ENCODE data around the gene PHF3. TPM values are rescaled to one million over a fixed set of nuclear protein-coding genes. Genes with fewer than 3 reads are reported as not detected.

The PHF3 gene
- total and polyA plus RNA-seq, 2 experiments from 2014 or later, result 15.3 to 34.7 TPM

- H3K4me2 ChIP-seq (ENCODE audit: unreplicated experiment), result no peak overlapping the region
- H3K9me2 ChIP-seq (ENCODE audit: insufficient read depth), result no peaks in the 10 kb centered on the region
- no peaks in the 10 kb centered on the region for H3K36me3 ChIP-seq (ENCODE audit: low read depth)
- no peaks in the 10 kb centered on the region for H4K20me1 ChIP-seq (ENCODE audit: insufficient read depth)
- H3K27me3 ChIP-seq (replicated peaks; ENCODE audit: insufficient read depth), result no peaks in the 10 kb centered on the region; the same call in 1 of the 2 replicates
- H3K4me3 ChIP-seq, result no peak overlapping the region
- no peaks in the 10 kb centered on the region for H3K9me3 ChIP-seq (ENCODE audit: low read depth)
- H3K79me2 ChIP-seq (ENCODE audit: insufficient read depth), result no peaks in the 10 kb centered on the region
- H3F3A ChIP-seq (ENCODE audit: insufficient read depth), result peaks cover 9% of the 10 kb centered on the region; the same call in 1 of the 2 replicates
- TF ChIP-seq EZH2 (IDR thresholded peaks at IDR 0.05; ENCODE audit: insufficient read depth, poor library complexity, severe bottlenecking) (no peak), EZH2phosphoT487 (IDR thresholded peaks at IDR 0.05; ENCODE audit: insufficient read depth, low read depth) (no peak)
- no peaks in the 10 kb centered on the region for H3K4me1 ChIP-seq (ENCODE audit: insufficient read depth)
- no peak overlapping the region for H3K27ac ChIP-seq
- in situ Hi-C loops (cut with MboI), result no loop called here
- WGBS, 2 experiments (ENCODE audit: low coverage in 1 of 2, low lambda C conversion rate in 2 of 2, missing lambda C conversion rate in 2 of 2), result 89 to 93% methylated on average over 1 of the region's 1 CpG
- no peak for DNase-seq
- H3K9ac ChIP-seq, result no peak overlapping the region
- no peak overlapping the region for H2AFZ ChIP-seq
Observed at GRCh38 chr6:63630466-63630865, 5.1 kb upstream of the PHF3 start.

GRCh38 chr6:63634630-63635029 is 972 bp upstream of the PHF3 start:
- Histone ChIP-seq H3K4me3 (no peak overlapping the region), H2AFZ (peak overlapping the region; percentile 80; the same call in 1 of the 2 replicates), H3K9me2 (ENCODE audit: insufficient read depth) (no peaks in the 10 kb centered on the region), H4K20me1 (ENCODE audit: insufficient read depth) (peaks cover 7% of the 10 kb centered on the region), H3K27me3 (replicated peaks; ENCODE audit: insufficient read depth) (no peaks in the 10 kb centered on the region; the same call in 1 of the 2 replicates), H3K4me1 (ENCODE audit: insufficient read depth) (peaks cover 26% of the 10 kb centered on the region), H3K27ac (no peak overlapping the region), H3K36me3 (ENCODE audit: low read depth) (no peaks in the 10 kb centered on the region), H3K9me3 (ENCODE audit: low read depth) (no peaks in the 10 kb centered on the region), H3K9ac (no peak overlapping the region), H3K4me2 (ENCODE audit: unreplicated experiment) (no peak overlapping the region), H3F3A (ENCODE audit: insufficient read depth) (peaks cover 9% of the 10 kb centered on the region; the same call in 1 of the 2 replicates), H3K79me2 (ENCODE audit: insufficient read depth) (peaks cover 33% of the 10 kb centered on the region)
- in situ Hi-C loops (cut with MboI), result no loop called here
- TF ChIP-seq EZH2 (IDR thresholded peaks at IDR 0.05; ENCODE audit: insufficient read depth, poor library complexity, severe bottlenecking) (no peak), EZH2phosphoT487 (IDR thresholded peaks at IDR 0.05; ENCODE audit: insufficient read depth, low read depth) (no peak)
- DNase-seq, result no peak
- 49 to 50% methylated on average over 2 of the region's 2 CpGs for WGBS, 2 experiments (ENCODE audit: low coverage in 1 of 2, low lambda C conversion rate in 2 of 2, missing lambda C conversion rate in 2 of 2)

GRCh38 chr6:63635215-63635587 is 401 bp upstream of the PHF3 start:
- Histone ChIP-seq H3K79me2 (ENCODE audit: insufficient read depth) (peaks cover 39% of the 10 kb centered on the region), H3K27me3 (replicated peaks; ENCODE audit: insufficient read depth) (no peaks in the 10 kb centered on the region), H3K4me1 (ENCODE audit: insufficient read depth) (peaks cover 30% of the 10 kb centered on the region), H3K4me3 (peak overlapping the region; percentile 80), H3K9me3 (ENCODE audit: low read depth) (no peaks in the 10 kb centered on the region), H3K4me2 (ENCODE audit: unreplicated experiment) (peak overlapping the region; percentile 63), H3F3A (ENCODE audit: insufficient read depth) (peaks cover 10% of the 10 kb centered on the region), H3K27ac (no peak overlapping the region; the same call in 1 of the 2 replicates), H3K9me2 (ENCODE audit: insufficient read depth) (no peaks in the 10 kb centered on the region), H4K20me1 (ENCODE audit: insufficient read depth) (peaks cover 8% of the 10 kb centered on the region), H3K36me3 (ENCODE audit: low read depth) (no peaks in the 10 kb centered on the region), H3K9ac (peak overlapping the region; percentile 94), H2AFZ (peak overlapping the region; percentile 80)
- no peak for TF ChIP-seq EZH2 (IDR thresholded peaks at IDR 0.05; ENCODE audit: insufficient read depth, poor library complexity, severe bottlenecking)
- no peak for TF ChIP-seq EZH2phosphoT487 (IDR thresholded peaks at IDR 0.05; ENCODE audit: insufficient read depth, low read depth)
- no peak for DNase-seq
- 1 to 3% methylated on average over 5 of the region's 5 CpGs for WGBS, 2 experiments (ENCODE audit: low coverage in 1 of 2, low lambda C conversion rate in 2 of 2, missing lambda C conversion rate in 2 of 2)
- in situ Hi-C loops (cut with MboI), result no loop called here

- 1 to 2% methylated on average over 23 of the region's 23 CpGs for WGBS, 2 experiments (ENCODE audit: low coverage in 1 of 2, low lambda C conversion rate in 2 of 2, missing lambda C conversion rate in 2 of 2)
Observed at GRCh38 chr6:63636518-63637021, 968 bp downstream of the PHF3 start.

More at GRCh38 chr6:63636518-63637021, 968 bp downstream of the PHF3 start:
- peaks cover 52% of the 10 kb centered on the region for H3K79me2 ChIP-seq (ENCODE audit: insufficient read depth)
- no peaks in the 10 kb centered on the region for H3K9me2 ChIP-seq (ENCODE audit: insufficient read depth)
- peaks cover 36% of the 10 kb centered on the region for H3K4me1 ChIP-seq (ENCODE audit: insufficient read depth)
- peak overlapping the region; percentile 99 for H3K4me2 ChIP-seq (ENCODE audit: unreplicated experiment)
- in situ Hi-C loops (cut with MboI), result no loop called here
- TF ChIP-seq EZH2phosphoT487 (IDR thresholded peaks at IDR 0.05; ENCODE audit: insufficient read depth, low read depth) (no peak), EZH2 (IDR thresholded peaks at IDR 0.05; ENCODE audit: insufficient read depth, poor library complexity, severe bottlenecking) (no peak)
- DNase-seq, result peak; percentile 69
- H2AFZ ChIP-seq, result peak overlapping the region; percentile 80
- no peaks in the 10 kb centered on the region for H3K27me3 ChIP-seq (replicated peaks; ENCODE audit: insufficient read depth)
- H3K9ac ChIP-seq, result peak overlapping the region; percentile 94
- H3K27ac ChIP-seq, result peak overlapping the region; percentile 82
- no peaks in the 10 kb centered on the region for H3K9me3 ChIP-seq (ENCODE audit: low read depth)
- H4K20me1 ChIP-seq (ENCODE audit: insufficient read depth), result peaks cover 18% of the 10 kb centered on the region
- H3K4me3 ChIP-seq, result peak overlapping the region; percentile 80
- no peaks in the 10 kb centered on the region for H3K36me3 ChIP-seq (ENCODE audit: low read depth)
- H3F3A ChIP-seq (ENCODE audit: insufficient read depth), result peaks cover 20% of the 10 kb centered on the region
